ENCODE data around the gene S100B. TPM values are rescaled to one million over a fixed set of nuclear protein-coding genes. Genes with fewer than 3 reads are reported as not detected.
"Not testable (repeated sequence)": the region's sequence is repeated elsewhere in the genome, so short reads cannot be mapped to it uniquely, and the experiment has no call there.

S100B gene
- total RNA-seq, 1 experiment from 2014 or later = not detected

- Histone ChIP-seq H3K36me3 (peaks cover 32% of the 10 kb centered on the region), H3K27me3 (no peaks in the 10 kb centered on the region), H3K4me3 (no peak overlapping the region), H3K9me3 (peaks cover 87% of the 10 kb centered on the region)
- DNase-seq = no peak
These were observed 19.5 kb downstream of the S100B start for GRCh38 chr21:46585191-46585953.

- Histone ChIP-seq H3K4me3 (no peak overlapping the region), H3K36me3 (peaks cover 39% of the 10 kb centered on the region), H3K9me3 (peaks cover 77% of the 10 kb centered on the region), H3K27me3 (no peaks in the 10 kb centered on the region)
- DNase-seq = no peak
These were observed 23.0 kb downstream of the S100B start for GRCh38 chr21:46581780-46582307.

GRCh38 chr21:46579394-46579793, 25.5 kb downstream of the S100B start:
- Histone ChIP-seq H3K36me3 (peaks cover 39% of the 10 kb centered on the region), H3K9me3 (peaks cover 61% of the 10 kb centered on the region)
- DNase-seq, H3K27me3 ChIP-seq, H3K4me3 ChIP-seq: not testable (repeated sequence)

GRCh38 chr21:46577786-46578185, 27.1 kb downstream of the S100B start:
- not testable (repeated sequence) for H3K27me3 ChIP-seq, H3K4me3 ChIP-seq, DNase-seq
- peaks cover 60% of the 10 kb centered on the region for H3K9me3 ChIP-seq
- H3K36me3 ChIP-seq = peaks cover 37% of the 10 kb centered on the region

- H3K27me3 ChIP-seq = no peaks in the 10 kb centered on the region
- H3K36me3 ChIP-seq = peaks cover 45% of the 10 kb centered on the region
- no peak overlapping the region for H3K4me3 ChIP-seq
- H3K9me3 ChIP-seq = peaks cover 29% of the 10 kb centered on the region
- DNase-seq = no peak
These were observed 32.0 kb downstream of the S100B start for GRCh38 chr21:46572850-46573249.

- Histone ChIP-seq H3K9me3 (peaks cover 26% of the 10 kb centered on the region), H3K27me3 (no peaks in the 10 kb centered on the region), H3K36me3 (peaks cover 65% of the 10 kb centered on the region), H3K4me3 (no peak overlapping the region)
- DNase-seq = no peak
These were observed 34.3 kb downstream of the S100B start for GRCh38 chr21:46570631-46571030.

- no peak overlapping the region for H3K4me3 ChIP-seq
- H3K9me3 ChIP-seq = peaks cover 26% of the 10 kb centered on the region
These were observed 34.8 kb downstream of the S100B start for GRCh38 chr21:46570119-46570518.

GRCh38 chr21:46569081-46569480, 35.8 kb downstream of the S100B start:
- no peak for DNase-seq
- H3K36me3 ChIP-seq = peaks cover 74% of the 10 kb centered on the region
- no peak overlapping the region for H3K4me3 ChIP-seq
- peaks cover 17% of the 10 kb centered on the region for H3K9me3 ChIP-seq
- H3K27me3 ChIP-seq = no peaks in the 10 kb centered on the region

More at GRCh38 chr21:46570119-46570518, 34.8 kb downstream of the S100B start:
- no peak for DNase-seq
- H3K36me3 ChIP-seq = peaks cover 70% of the 10 kb centered on the region
- H3K27me3 ChIP-seq = no peaks in the 10 kb centered on the region

GRCh38 chr21:46568562-46568961, 36.3 kb downstream of the S100B start:
- Histone ChIP-seq H3K36me3 (peaks cover 79% of the 10 kb centered on the region), H3K4me3 (no peak overlapping the region), H3K9me3 (peaks cover 13% of the 10 kb centered on the region)

GRCh38 chr21:46567348-46567747, 37.5 kb downstream of the S100B start:
- no peak overlapping the region for H3K4me3 ChIP-seq
- DNase-seq = no peak
- H3K36me3 ChIP-seq = peaks cover 76% of the 10 kb centered on the region
- no peaks in the 10 kb centered on the region for H3K27me3 ChIP-seq
- peaks cover 8% of the 10 kb centered on the region for H3K9me3 ChIP-seq

More at GRCh38 chr21:46568562-46568961, 36.3 kb downstream of the S100B start:
- no peak for DNase-seq
- H3K27me3 ChIP-seq = no peaks in the 10 kb centered on the region

GRCh38 chr21:46564391-46564790, 40.5 kb downstream of the S100B start:
- no peak overlapping the region for H3K4me3 ChIP-seq
- H3K9me3 ChIP-seq = no peaks in the 10 kb centered on the region
- peaks cover 64% of the 10 kb centered on the region for H3K36me3 ChIP-seq
- DNase-seq = no peak
- H3K27me3 ChIP-seq = no peaks in the 10 kb centered on the region

- H3K9me3 ChIP-seq = no peaks in the 10 kb centered on the region
- H3K4me3 ChIP-seq = no peak overlapping the region
- DNase-seq = no peak
- H3K27me3 ChIP-seq = no peaks in the 10 kb centered on the region
- peaks cover 66% of the 10 kb centered on the region for H3K36me3 ChIP-seq
These were observed 41.8 kb downstream of the S100B start for GRCh38 chr21:46562964-46563607.

- DNase-seq = no peak
- peaks cover 66% of the 10 kb centered on the region for H3K36me3 ChIP-seq
- H3K4me3 ChIP-seq = no peak overlapping the region
- H3K27me3 ChIP-seq = no peaks in the 10 kb centered on the region
- no peaks in the 10 kb centered on the region for H3K9me3 ChIP-seq
These were observed 42.4 kb downstream of the S100B start for GRCh38 chr21:46562472-46562871.

GRCh38 chr21:46561445-46562090, 43.3 kb downstream of the S100B start:
- no peak for DNase-seq
- H3K27me3 ChIP-seq = no peaks in the 10 kb centered on the region
- no peaks in the 10 kb centered on the region for H3K9me3 ChIP-seq
- peaks cover 61% of the 10 kb centered on the region for H3K36me3 ChIP-seq
- H3K4me3 ChIP-seq = no peak overlapping the region

- Histone ChIP-seq H3K4me3 (no peak overlapping the region), H3K9me3 (no peaks in the 10 kb centered on the region), H3K27me3 (no peaks in the 10 kb centered on the region), H3K36me3 (peaks cover 61% of the 10 kb centered on the region)
- no peak for DNase-seq
These were observed 44.1 kb downstream of the S100B start for GRCh38 chr21:46560568-46561444.

GRCh38 chr21:46559291-46559983, 45.4 kb downstream of the S100B start:
- H3K36me3 ChIP-seq = peaks cover 66% of the 10 kb centered on the region
- no peak overlapping the region for H3K4me3 ChIP-seq
- H3K27me3 ChIP-seq = no peaks in the 10 kb centered on the region
- no peak for DNase-seq
- H3K9me3 ChIP-seq = no peaks in the 10 kb centered on the region
